Stimulated activated CD4-positive, alpha-beta T cell treated with anti-CD3 and anti-CD28 coated beads, Interleukin-12 subunit alpha, Interleukin-12 subunit beta, amount 100 ng/mL, for 4 hours (primary cell): ENCODE data around the gene LSM2.
"Not testable (repeated sequence)": the region's sequence is repeated elsewhere in the genome, so short reads cannot be mapped to it uniquely, and the experiment has no call there.

Source experiments
- DNase-seq: peaks from one replicate; pipeline ENCODE4 v3.0.0-alpha.2; 2020

LSM2 gene

GRCh38 chr6:31806470-31807272 is at the start of gene LSM2:
Gene LSM2 (minus strand): TSS chr6:31806966. CDS start chr6:31806757, 209 bp downstream.
- DNase-seq = peak; percentile 96

GRCh38 chr6:31851980-31852718 is 45.4 kb upstream of the LSM2 start:
- DNase-seq = not testable (repeated sequence)

- no peak for DNase-seq
These were observed 44.7 kb upstream of the LSM2 start for GRCh38 chr6:31851485-31851832.

GRCh38 chr6:31850765-31851484 is 44.2 kb upstream of the LSM2 start:
- no peak for DNase-seq

GRCh38 chr6:31847276-31847978 is 40.7 kb upstream of the LSM2 start:
- DNase-seq = no peak

GRCh38 chr6:31844507-31844906 is 37.7 kb upstream of the LSM2 start:
- no peak for DNase-seq

GRCh38 chr6:31842053-31842452 is 35.3 kb upstream of the LSM2 start:
- DNase-seq = no peak

- DNase-seq = not testable (repeated sequence)
These were observed 33.0 kb upstream of the LSM2 start for GRCh38 chr6:31839779-31840126.

- DNase-seq = no peak
These were observed 32.2 kb upstream of the LSM2 start for GRCh38 chr6:31838968-31839367.

- DNase-seq = not testable (repeated sequence)
These were observed 31.4 kb upstream of the LSM2 start for GRCh38 chr6:31838114-31838553.

- DNase-seq = no peak
These were observed 30.8 kb upstream of the LSM2 start for GRCh38 chr6:31837369-31838113.

GRCh38 chr6:31836474-31837368 is 30.0 kb upstream of the LSM2 start:
- DNase-seq = no peak

- DNase-seq = no peak
These were observed 29.3 kb upstream of the LSM2 start for GRCh38 chr6:31836047-31836473.

GRCh38 chr6:31834367-31835250 is 27.8 kb upstream of the LSM2 start:
- DNase-seq = peak; percentile 79

- DNase-seq = no peak
These were observed 24.8 kb upstream of the LSM2 start for GRCh38 chr6:31831350-31832215.

- no peak for DNase-seq
These were observed 24.1 kb upstream of the LSM2 start for GRCh38 chr6:31830886-31831335.

GRCh38 chr6:31829633-31830283 is 23.0 kb upstream of the LSM2 start:
- no peak for DNase-seq
